Stimulated activated CD4-positive, alpha-beta T cell treated with anti-CD3 and anti-CD28 coated beads, Interleukin-15, amount 100 ng/mL, for 48 hours (primary cell): Measurements from ENCODE around the gene NAT14.
"Not testable (repeated sequence)": the region's sequence is repeated elsewhere in the genome, so short reads cannot be mapped to it uniquely, and the experiment has no call there.

Experiments used
- DNase-seq, 2 donors: peaks; one replicate each; pipeline ENCODE4 v3.0.0-alpha.2; 2020; ENCODE audit warnings: low read depth in 2 of 2

Gene NAT14

GRCh38 chr19:55484593-55485438 lies at the start of gene NAT14:
TSS of gene NAT14 (plus strand) at chr19:55485188. CDS start at chr19:55485709, 521 bp downstream.
- DNase-seq = peak in 1 of 2 donors; percentile 46

- no peak for DNase-seq
Measured at GRCh38 chr19:55436847-55437246, 48.1 kb upstream of the NAT14 start.

- no peak for DNase-seq
Measured at GRCh38 chr19:55437410-55437809, 47.6 kb upstream of the NAT14 start.

GRCh38 chr19:55439052-55439451 lies 45.9 kb upstream of the NAT14 start:
- DNase-seq = no peak

GRCh38 chr19:55440411-55441105 lies 44.4 kb upstream of the NAT14 start:
- DNase-seq = no peak

- DNase-seq = no peak
Measured at GRCh38 chr19:55441319-55441691, 43.7 kb upstream of the NAT14 start.

GRCh38 chr19:55441692-55442321 lies 43.2 kb upstream of the NAT14 start:
- no peak for DNase-seq

GRCh38 chr19:55442372-55442961 lies 42.5 kb upstream of the NAT14 start:
- no peak for DNase-seq

GRCh38 chr19:55443045-55443823 lies 41.8 kb upstream of the NAT14 start, which contains the start of gene SHISA7:
TSS of gene SHISA7 (minus strand) at chr19:55443300. CDS start at chr19:55442863, 437 bp downstream.
- no peak for DNase-seq

GRCh38 chr19:55443824-55444480 lies 41.0 kb upstream of the NAT14 start:
- DNase-seq = no peak

GRCh38 chr19:55444646-55445045 lies 40.3 kb upstream of the NAT14 start:
- DNase-seq = no peak

- DNase-seq = no peak
Measured at GRCh38 chr19:55446060-55446459, 38.9 kb upstream of the NAT14 start.

- no peak for DNase-seq
Measured at GRCh38 chr19:55447421-55448174, 37.4 kb upstream of the NAT14 start.

GRCh38 chr19:55448175-55448490 lies 36.9 kb upstream of the NAT14 start:
- not testable (repeated sequence) for DNase-seq

GRCh38 chr19:55449469-55449868 lies 35.5 kb upstream of the NAT14 start:
- DNase-seq = no peak

- DNase-seq = no peak
Measured at GRCh38 chr19:55451163-55451964, 33.6 kb upstream of the NAT14 start.

- no peak for DNase-seq
Measured at GRCh38 chr19:55451965-55452748, 32.8 kb upstream of the NAT14 start.

- DNase-seq = peak in 1 of 2 donors; percentile 35
Measured at GRCh38 chr19:55452749-55453346, 32.1 kb upstream of the NAT14 start.
